Body of pancreas (tissue), 4 donors: ENCODE measurements around the gene SMIM9. TPM values are rescaled to one million over a fixed set of nuclear protein-coding genes. Genes with fewer than 3 reads are reported as not detected.

Source experiments
- ATAC-seq: fragments of 150-250 bp; one replicate; pipeline ENCODE4 v1.9.1; 2016
- DNase-seq, 4 donors: peaks; one replicate each; pipeline ENCODE4 v3.0.0-alpha.2; 2019
- H3K27ac ChIP-seq, 4 donors: fragments of 200-600 bp; sonication (generic); 1 replicate in 3 of 4; 2 replicates in 1 of 4; pipeline versions ENCODE4 v1.5.1 to v1.6.1; 2016 to 2019; ENCODE audit warnings: mild to moderate bottlenecking in 1 of 4, mixed read lengths in 1 of 4, moderate library complexity in 1 of 4
- H3K27me3 ChIP-seq, 2 donors: fragments of 200-600 bp; sonication (generic); one replicate each; pipeline ENCODE4 v1.6.0; 2016; ENCODE audit warnings: mild to moderate bottlenecking in 1 of 2
- H3K36me3 ChIP-seq, 2 donors: fragments of 200-600 bp; sonication (generic); replicated peaks in 1 of 2; 2 replicates each; pipeline ENCODE4 v1.5.1; 2016; ENCODE audit warnings: low read depth in 2 of 2; ENCODE audit not compliant: insufficient read depth in 1 of 2
- H3K4me1 ChIP-seq: fragments of 200-600 bp; sonication (generic); one replicate; pipeline ENCODE4 v1.6.0; 2016
- H3K4me3 ChIP-seq, 2 donors: fragments of 200-600 bp; sonication (generic); 1 replicate in 1 of 2; 2 replicates in 1 of 2; pipeline ENCODE4 v1.5.1; 2016 to 2019
- H3K9me3 ChIP-seq, 3 donors: fragments of 200-600 bp; sonication (generic); 1 replicate in 2 of 3; 2 replicates in 1 of 3; pipeline ENCODE4 v1.5.1; 2016
- CTCF ChIP-seq, 7 experiments: fragments of 450-650 bp in 4 of 7; fragments of 200-600 bp in 3 of 7; sonication (generic) in 3 of 7; IDR thresholded peaks; one replicate each; pipeline ENCODE4 v1.5.1; 2016 to 2019; ENCODE audit warnings: antibody characterized with exemption in 7 of 7
- POLR2A ChIP-seq, 3 donors: fragments of 450-650 bp; IDR thresholded peaks; one replicate each; pipeline ENCODE4 v1.6.1; 2016; ENCODE audit warnings: antibody characterized with exemption in 3 of 3, mild to moderate bottlenecking in 2 of 3
- WGBS, 2 donors: methylation state at CpG; one replicate each; pipeline ENCODE4 v1.1.5; 2017; 5-methylcytosine and 5-hydroxymethylcytosine counted together
- intact Hi-C: fragments of 100-400 bp; cut with DNase I; formaldehyde crosslinking; loops from one replicate; pipeline ENCODE4 v1.15.1; 2023
- total RNA-seq, 2 donors: library from RNA; depleted of rRNA; stranded (reverse); fragments of >200 nt; gene quantifications; one replicate each; pipeline ENCODE4 v1.1.0, GENCODE V29; 2016

Gene SMIM9
- total RNA-seq, 2 donors from 2014 or later = not detected

- Histone ChIP-seq H3K36me3 (no peaks in the 10 kb centered on the region), H3K9me3 (no peaks in the 10 kb centered on the region), H3K27me3 (no peaks in the 10 kb centered on the region), H3K4me1 (peaks cover 43% of the 10 kb centered on the region), H3K4me3 (no peak overlapping the region), H3K27ac (peak overlapping the region in 2 of 4 donors; percentile 17 to 52)
- TF ChIP-seq CTCF (IDR thresholded peaks at IDR 0.05) = no peak
- no peak for TF ChIP-seq POLR2A (IDR thresholded peaks at IDR 0.05)
- no peak for DNase-seq
- ATAC-seq = no peak
- WGBS, 2 donors = 69 to 93% methylated on average over 2 of the region's 2 CpGs
- intact Hi-C loops = no loop called here
Measured at GRCh38 chrX:154795016-154795415, 39.4 kb downstream of the SMIM9 start.

GRCh38 chrX:154793084-154793795, 41.2 kb downstream of the SMIM9 start:
- Histone ChIP-seq H3K9me3 (no peaks in the 10 kb centered on the region), H3K27me3 (no peaks in the 10 kb centered on the region), H3K36me3 (no peaks in the 10 kb centered on the region), H3K4me3 (no peak overlapping the region), H3K4me1 (peaks cover 30% of the 10 kb centered on the region), H3K27ac (peak overlapping the region in 1 of 4 donors; percentile 63)
- no peak for DNase-seq
- ATAC-seq = no peak
- TF ChIP-seq CTCF (IDR thresholded peaks at IDR 0.05) (no peak), POLR2A (IDR thresholded peaks at IDR 0.05) (no peak)
- intact Hi-C loops = no loop called here
- WGBS, 2 donors = 48% methylated on average over 7 of the region's 7 CpGs

GRCh38 chrX:154791939-154792338, 42.5 kb downstream of the SMIM9 start:
- peak overlapping the region in 2 of 4 donors; percentile 62 to 63 for H3K27ac ChIP-seq
- intact Hi-C loops = no loop called here
- H3K27me3 ChIP-seq = no peaks in the 10 kb centered on the region
- no peak overlapping the region for H3K4me3 ChIP-seq
- H3K36me3 ChIP-seq = no peaks in the 10 kb centered on the region
- peaks cover 28% of the 10 kb centered on the region for H3K4me1 ChIP-seq
- no peak for TF ChIP-seq POLR2A (IDR thresholded peaks at IDR 0.05)
- no peak for TF ChIP-seq CTCF (IDR thresholded peaks at IDR 0.05)
- WGBS, 2 donors = 67 to 79% methylated on average over 1 to 8 of the region's 8 CpGs
- no peaks in the 10 kb centered on the region for H3K9me3 ChIP-seq
- ATAC-seq = no peak
- no peak for DNase-seq

- no peak overlapping the region for H3K4me3 ChIP-seq
- peak overlapping the region in 2 of 4 donors; percentile 62 to 63 for H3K27ac ChIP-seq
- H3K27me3 ChIP-seq = no peaks in the 10 kb centered on the region
- DNase-seq (peak in 2 of 4 donors; percentile 20 to 34), ATAC-seq (peak; percentile 80)
- intact Hi-C loops = no loop called here
- peaks cover 23% of the 10 kb centered on the region for H3K4me1 ChIP-seq
- TF ChIP-seq CTCF (IDR thresholded peaks at IDR 0.05) = no peak
- no peak for TF ChIP-seq POLR2A (IDR thresholded peaks at IDR 0.05)
- 66 to 71% methylated on average over 4 of the region's 4 CpGs for WGBS, 2 donors
- H3K36me3 ChIP-seq = no peaks in the 10 kb centered on the region
- H3K9me3 ChIP-seq = no peaks in the 10 kb centered on the region
Measured at GRCh38 chrX:154791467-154791866, 43.0 kb downstream of the SMIM9 start.

GRCh38 chrX:154785716-154786115, 48.7 kb downstream of the SMIM9 start:
- no peak overlapping the region for H3K27ac ChIP-seq
- ATAC-seq (peak; percentile 30), DNase-seq (no peak)
- no peak overlapping the region for H3K4me3 ChIP-seq
- H3K9me3 ChIP-seq = no peaks in the 10 kb centered on the region
- 46 to 57% methylated on average over 5 to 6 of the region's 6 CpGs for WGBS, 2 donors
- H3K36me3 ChIP-seq = no peaks in the 10 kb centered on the region
- no peaks in the 10 kb centered on the region for H3K27me3 ChIP-seq
- intact Hi-C loops = no loop called here
- TF ChIP-seq POLR2A (IDR thresholded peaks at IDR 0.05) = no peak
- TF ChIP-seq CTCF (IDR thresholded peaks at IDR 0.05) = no peak
- peaks cover 6% of the 10 kb centered on the region for H3K4me1 ChIP-seq
